MM.1S (cell line): ENCODE measurements around the gene DNAL4.

Source experiments
- EZH2 ChIP-seq: fragments of 300-600 bp; sonication (generic); optimal IDR thresholded peaks from 2 replicates; pipeline ENCODE3; 2017; ENCODE audit warnings: low read depth, mild to moderate bottlenecking, antibody characterized with exemption, low read length, mixed read lengths
- EZH2phosphoT487 ChIP-seq: fragments of 300-600 bp; sonication (generic); IDR thresholded peaks from 2 replicates; pipeline ENCODE4 v1.6.1; 2018; ENCODE audit warnings: antibody characterized with exemption, low read length
- TF ChIP-seq, protein P1 (sequence below): fragments of 300-600 bp; sonication (generic); IDR thresholded peaks from 2 replicates; pipeline ENCODE4 v1.5.1; 2016; ENCODE audit warnings: antibody characterized with exemption, low read length, mixed read lengths

DNA sequence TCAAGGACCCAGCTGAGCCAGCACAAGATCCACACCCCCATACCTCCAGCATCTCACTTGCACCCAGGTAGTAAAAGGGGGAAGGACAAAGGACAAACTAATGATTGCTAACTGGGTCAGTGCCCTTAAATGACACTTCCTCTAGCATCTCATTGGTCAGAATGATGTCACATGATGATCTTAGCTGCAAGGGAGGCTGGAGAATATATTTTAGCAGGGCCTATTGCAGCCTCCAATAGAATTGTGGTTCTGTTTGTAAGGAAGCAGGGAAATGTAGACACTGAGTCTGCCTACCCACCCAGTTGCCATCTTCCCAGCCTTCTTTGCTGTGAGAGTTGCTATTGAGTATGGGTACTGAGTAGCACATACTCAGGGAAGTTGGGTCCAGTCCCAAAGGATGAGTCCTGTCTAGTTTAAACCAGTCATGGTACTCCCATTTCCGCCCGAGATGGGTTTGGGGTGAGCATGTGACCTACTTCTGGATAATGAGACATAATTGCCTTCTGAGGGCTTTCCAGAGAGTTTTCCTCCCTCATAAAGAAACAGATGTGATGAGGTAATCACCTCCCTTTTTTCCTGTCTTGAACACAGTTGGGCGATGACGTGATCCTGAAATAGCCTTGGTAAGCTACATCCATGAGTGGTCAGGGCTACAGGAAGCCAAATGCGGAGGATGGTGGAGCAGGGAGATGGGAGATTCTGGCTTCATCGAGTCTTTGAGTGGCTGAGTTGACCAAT is 5.5 kb upstream of the DNAL4 start:
- TF ChIP-seq, protein P1, sequence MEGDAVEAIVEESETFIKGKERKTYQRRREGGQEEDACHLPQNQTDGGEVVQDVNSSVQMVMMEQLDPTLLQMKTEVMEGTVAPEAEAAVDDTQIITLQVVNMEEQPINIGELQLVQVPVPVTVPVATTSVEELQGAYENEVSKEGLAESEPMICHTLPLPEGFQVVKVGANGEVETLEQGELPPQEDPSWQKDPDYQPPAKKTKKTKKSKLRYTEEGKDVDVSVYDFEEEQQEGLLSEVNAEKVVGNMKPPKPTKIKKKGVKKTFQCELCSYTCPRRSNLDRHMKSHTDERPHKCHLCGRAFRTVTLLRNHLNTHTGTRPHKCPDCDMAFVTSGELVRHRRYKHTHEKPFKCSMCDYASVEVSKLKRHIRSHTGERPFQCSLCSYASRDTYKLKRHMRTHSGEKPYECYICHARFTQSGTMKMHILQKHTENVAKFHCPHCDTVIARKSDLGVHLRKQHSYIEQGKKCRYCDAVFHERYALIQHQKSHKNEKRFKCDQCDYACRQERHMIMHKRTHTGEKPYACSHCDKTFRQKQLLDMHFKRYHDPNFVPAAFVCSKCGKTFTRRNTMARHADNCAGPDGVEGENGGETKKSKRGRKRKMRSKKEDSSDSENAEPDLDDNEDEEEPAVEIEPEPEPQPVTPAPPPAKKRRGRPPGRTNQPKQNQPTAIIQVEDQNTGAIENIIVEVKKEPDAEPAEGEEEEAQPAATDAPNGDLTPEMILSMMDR: no peak
- TF ChIP-seq EZH2phosphoT487 (no peak), EZH2 (no peak)
